Measurements from ENCODE around the gene F3. TPM values are rescaled to one million over a fixed set of nuclear protein-coding genes. Genes with fewer than 3 reads are reported as not detected.

F3 gene
- total RNA-seq, 1 experiment from 2014 or later: 7.8 TPM

DNA sequence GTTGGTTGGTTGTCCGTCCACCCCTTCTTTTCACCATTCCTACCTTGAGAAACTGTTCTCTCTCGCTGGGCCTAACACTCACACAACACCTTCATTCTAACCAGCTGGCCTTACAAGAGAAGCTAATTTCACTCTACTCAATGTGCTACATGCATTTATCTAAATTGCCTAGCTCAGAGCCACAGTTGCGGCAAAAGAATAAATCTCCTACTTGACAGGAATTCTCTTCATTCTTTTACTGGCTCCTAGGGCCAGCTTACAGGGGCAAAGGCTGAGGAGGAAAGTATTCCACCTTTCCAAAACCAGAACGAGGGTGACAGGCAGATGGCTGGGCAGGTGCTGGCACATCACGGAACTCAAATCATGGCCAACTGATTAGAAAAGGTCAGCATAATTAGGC is 6.5 kb downstream of the F3 start (continued):
- TF ChIP-seq HMGXB4 (CRISPR knock-in tag; IDR thresholded peaks at IDR 0.05): no peak
- TF ChIP-seq, protein P1, sequence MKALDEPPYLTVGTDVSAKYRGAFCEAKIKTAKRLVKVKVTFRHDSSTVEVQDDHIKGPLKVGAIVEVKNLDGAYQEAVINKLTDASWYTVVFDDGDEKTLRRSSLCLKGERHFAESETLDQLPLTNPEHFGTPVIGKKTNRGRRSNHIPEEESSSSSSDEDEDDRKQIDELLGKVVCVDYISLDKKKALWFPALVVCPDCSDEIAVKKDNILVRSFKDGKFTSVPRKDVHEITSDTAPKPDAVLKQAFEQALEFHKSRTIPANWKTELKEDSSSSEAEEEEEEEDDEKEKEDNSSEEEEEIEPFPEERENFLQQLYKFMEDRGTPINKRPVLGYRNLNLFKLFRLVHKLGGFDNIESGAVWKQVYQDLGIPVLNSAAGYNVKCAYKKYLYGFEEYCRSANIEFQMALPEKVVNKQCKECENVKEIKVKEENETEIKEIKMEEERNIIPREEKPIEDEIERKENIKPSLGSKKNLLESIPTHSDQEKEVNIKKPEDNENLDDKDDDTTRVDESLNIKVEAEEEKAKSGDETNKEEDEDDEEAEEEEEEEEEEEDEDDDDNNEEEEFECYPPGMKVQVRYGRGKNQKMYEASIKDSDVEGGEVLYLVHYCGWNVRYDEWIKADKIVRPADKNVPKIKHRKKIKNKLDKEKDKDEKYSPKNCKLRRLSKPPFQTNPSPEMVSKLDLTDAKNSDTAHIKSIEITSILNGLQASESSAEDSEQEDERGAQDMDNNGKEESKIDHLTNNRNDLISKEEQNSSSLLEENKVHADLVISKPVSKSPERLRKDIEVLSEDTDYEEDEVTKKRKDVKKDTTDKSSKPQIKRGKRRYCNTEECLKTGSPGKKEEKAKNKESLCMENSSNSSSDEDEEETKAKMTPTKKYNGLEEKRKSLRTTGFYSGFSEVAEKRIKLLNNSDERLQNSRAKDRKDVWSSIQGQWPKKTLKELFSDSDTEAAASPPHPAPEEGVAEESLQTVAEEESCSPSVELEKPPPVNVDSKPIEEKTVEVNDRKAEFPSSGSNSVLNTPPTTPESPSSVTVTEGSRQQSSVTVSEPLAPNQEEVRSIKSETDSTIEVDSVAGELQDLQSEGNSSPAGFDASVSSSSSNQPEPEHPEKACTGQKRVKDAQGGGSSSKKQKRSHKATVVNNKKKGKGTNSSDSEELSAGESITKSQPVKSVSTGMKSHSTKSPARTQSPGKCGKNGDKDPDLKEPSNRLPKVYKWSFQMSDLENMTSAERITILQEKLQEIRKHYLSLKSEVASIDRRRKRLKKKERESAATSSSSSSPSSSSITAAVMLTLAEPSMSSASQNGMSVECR (CRISPR knock-in tag; IDR thresholded peaks at IDR 0.05; ENCODE audit: borderline replicate concordance): no peak
- no peak for TF ChIP-seq IRF2 (CRISPR knock-in tag; IDR thresholded peaks at IDR 0.05; ENCODE audit: borderline replicate concordance, low read depth)
- TF ChIP-seq RORB (CRISPR knock-in tag; IDR thresholded peaks at IDR 0.05): no peak
- no peak for TF ChIP-seq ZNF396 (CRISPR knock-in tag; IDR thresholded peaks at IDR 0.05; ENCODE audit: borderline replicate concordance)
- no peak for TF ChIP-seq CDX4 (CRISPR knock-in tag; IDR thresholded peaks at IDR 0.05; ENCODE audit: borderline replicate concordance)
- TF ChIP-seq MYBL2 (CRISPR knock-in tag; IDR thresholded peaks at IDR 0.05): no peak
- no peak for TF ChIP-seq FOXK1 (CRISPR knock-in tag; IDR thresholded peaks at IDR 0.05)
- no peak for TF ChIP-seq ESRRA (CRISPR knock-in tag; IDR thresholded peaks at IDR 0.05; ENCODE audit: borderline replicate concordance)
- no peak for TF ChIP-seq FOXP1 (CRISPR knock-in tag; IDR thresholded peaks at IDR 0.05; ENCODE audit: borderline replicate concordance)

- Mint-ChIP-seq H3K9me3 (no peaks in the 10 kb centered on the region), H3K27ac (no peak overlapping the region), H3K36me3 (peaks cover 46% of the 10 kb centered on the region), H3K4me1 (peaks cover 18% of the 10 kb centered on the region), H3K4me3 (no peak overlapping the region), H3K27me3 (ENCODE audit: low read depth) (no peaks in the 10 kb centered on the region)
- POLR2A ChIA-PET: no interaction called here
- DNase-seq (ENCODE audit: low spot score): no peak
- 0 out of 2 replicates have a peak, but pooled peaks have one; percentile 41 for ATAC-seq
- CTCF ChIA-PET: interaction anchor here (1.6 kb wide), 1 partner anchor 511 kb away, joined by 3 read pairs; no protein-coding TSS in a partner anchor
- TF ChIP-seq, protein P2, sequence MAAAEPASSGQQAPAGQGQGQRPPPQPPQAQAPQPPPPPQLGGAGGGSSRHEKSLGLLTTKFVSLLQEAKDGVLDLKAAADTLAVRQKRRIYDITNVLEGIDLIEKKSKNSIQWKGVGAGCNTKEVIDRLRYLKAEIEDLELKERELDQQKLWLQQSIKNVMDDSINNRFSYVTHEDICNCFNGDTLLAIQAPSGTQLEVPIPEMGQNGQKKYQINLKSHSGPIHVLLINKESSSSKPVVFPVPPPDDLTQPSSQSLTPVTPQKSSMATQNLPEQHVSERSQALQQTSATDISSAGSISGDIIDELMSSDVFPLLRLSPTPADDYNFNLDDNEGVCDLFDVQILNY (CRISPR knock-in tag; IDR thresholded peaks at IDR 0.05): 0 out of 2 replicates have a peak, but pooled peaks have one; percentile 6
- TF ChIP-seq FOXP1 (CRISPR knock-in tag; IDR thresholded peaks at IDR 0.05; ENCODE audit: borderline replicate concordance): no peak
- no peak for TF ChIP-seq PRRX2 (CRISPR knock-in tag; IDR thresholded peaks at IDR 0.05)
- no peak for TF ChIP-seq ATF1 (CRISPR knock-in tag; IDR thresholded peaks at IDR 0.05)
- TF ChIP-seq TCF7 (CRISPR knock-in tag; IDR thresholded peaks at IDR 0.05; ENCODE audit: low read depth): no peak
Observed at GRCh38 chr1:94532077-94532476, 9.5 kb downstream of the F3 start.

- no peak for DNase-seq (ENCODE audit: low spot score)
- peaks cover 46% of the 10 kb centered on the region for H3K36me3 Mint-ChIP-seq
- no peak overlapping the region for H3K27ac Mint-ChIP-seq
- POLR2A ChIA-PET: no interaction called here
- no peak for ATAC-seq
- CTCF ChIA-PET: interaction anchor here (1.6 kb wide), 1 partner anchor 512 kb away, joined by 3 read pairs; no protein-coding TSS in a partner anchor
- peaks cover 19% of the 10 kb centered on the region for H3K4me1 Mint-ChIP-seq
- no peak overlapping the region for H3K4me3 Mint-ChIP-seq
- no peaks in the 10 kb centered on the region for H3K9me3 Mint-ChIP-seq
- no peaks in the 10 kb centered on the region for H3K27me3 Mint-ChIP-seq (ENCODE audit: low read depth)
- no peak for TF ChIP-seq E2F1 (CRISPR knock-in tag; IDR thresholded peaks at IDR 0.05)
- no peak for TF ChIP-seq NR2C2 (CRISPR knock-in tag; IDR thresholded peaks at IDR 0.05)
- TF ChIP-seq ELF4 (CRISPR knock-in tag; IDR thresholded peaks at IDR 0.05; ENCODE audit: low read depth): no peak
- no peak for TF ChIP-seq ZNF281 (CRISPR knock-in tag; IDR thresholded peaks at IDR 0.05)
- TF ChIP-seq HMGXB4 (CRISPR knock-in tag; IDR thresholded peaks at IDR 0.05): no peak
- TF ChIP-seq OVOL2 (CRISPR knock-in tag; IDR thresholded peaks at IDR 0.05; ENCODE audit: borderline replicate concordance): no peak
- no peak for TF ChIP-seq GRHL2 (CRISPR knock-in tag; IDR thresholded peaks at IDR 0.05; ENCODE audit: insufficient replicate concordance, severe bottlenecking)
Observed at GRCh38 chr1:94531664-94532063, 9.9 kb downstream of the F3 start.

Measured in WTC11 (cell line).